Neural cell (in vitro differentiated cells): ENCODE data around the gene TTYH3. TPM values are rescaled to one million over a fixed set of nuclear protein-coding genes. Genes with fewer than 3 reads are reported as not detected.
"Not testable (repeated sequence)": the region's sequence is repeated elsewhere in the genome, so short reads cannot be mapped to it uniquely, and the experiment has no call there.

Experiments
- H2AFZ ChIP-seq: fragments of 200-600, 300-800 bp; sonication (generic), shearing (Covaris generic); 2 replicates; pipeline ENCODE4 v1.6.0; 2014; ENCODE audit warnings: low read depth, mild to moderate bottlenecking, antibody characterized with exemption, low read length, moderate library complexity
- H3F3A ChIP-seq: fragments of 200-600 bp; shearing (Covaris generic); 2 replicates; pipeline ENCODE4 v1.6.1; 2016; ENCODE audit warnings: mild to moderate bottlenecking, moderate library complexity, mixed read lengths, antibody characterized with exemption, low read length; ENCODE audit not compliant: insufficient read depth, poor library complexity, severe bottlenecking
- H3K27ac ChIP-seq: fragments of 200-600, 300-800 bp; sonication (generic), shearing (Covaris generic); 2 replicates; pipeline ENCODE4 v1.5.1; 2014; ENCODE audit warnings: mild to moderate bottlenecking, low read length, moderate library complexity
- H3K27me3 ChIP-seq: fragments of 300-800, 200-600 bp; sonication (generic), shearing (Covaris generic); 2 replicates; pipeline ENCODE4 v1.6.0; 2014; ENCODE audit warnings: mild to moderate bottlenecking, low read depth, low read length, moderate library complexity; ENCODE audit not compliant: insufficient read depth
- H3K36me3 ChIP-seq: fragments of 300-800, 200-600 bp; sonication (generic), shearing (Covaris generic); 2 replicates; pipeline ENCODE4 v1.5.1; 2014; ENCODE audit warnings: mild to moderate bottlenecking, antibody characterized with exemption, low read length, moderate library complexity; ENCODE audit not compliant: insufficient read depth
- H3K4me2 ChIP-seq: fragments of 300-800, 200-600 bp; sonication (generic), shearing (Covaris generic); 2 replicates; pipeline ENCODE4 v1.6.0; 2014; ENCODE audit warnings: mild to moderate bottlenecking, low read length
- H3K4me3 ChIP-seq: fragments of 300-800, 200-600 bp; sonication (generic), shearing (Covaris generic); 2 replicates; pipeline ENCODE4 v1.5.1; 2014; ENCODE audit warnings: mild to moderate bottlenecking, low read length, moderate library complexity
- H3K79me2 ChIP-seq: fragments of 200-600 bp; shearing (Covaris generic); replicated peaks from 2 replicates; pipeline ENCODE4 v1.6.0; 2014; ENCODE audit warnings: mild to moderate bottlenecking, low read length, moderate library complexity; ENCODE audit not compliant: insufficient read depth
- H3K9ac ChIP-seq: fragments of 300-800, 200-600 bp; sonication (generic), shearing (Covaris generic); 2 replicates; pipeline ENCODE4 v1.6.1; 2016; ENCODE audit warnings: mild to moderate bottlenecking, low read length, mixed read lengths
- H3K9me2 ChIP-seq: fragments of 200-600 bp; shearing (Covaris generic); 2 replicates; pipeline ENCODE4 v1.6.1; 2016; ENCODE audit warnings: mild to moderate bottlenecking, low read length, mixed read lengths; ENCODE audit not compliant: insufficient read depth
- H3K9me3 ChIP-seq: fragments of 200-600, 300-800 bp; sonication (generic), shearing (Covaris generic); 2 replicates; pipeline ENCODE4 v1.6.1; 2016; ENCODE audit warnings: mild to moderate bottlenecking, mixed run types, low read length, moderate library complexity, mixed read lengths
- H4K20me1 ChIP-seq: fragments of 200-600 bp; shearing (Covaris generic); 2 replicates; pipeline ENCODE4 v1.6.1; 2016; ENCODE audit warnings: mild to moderate bottlenecking, mixed run types; ENCODE audit not compliant: insufficient read depth
- EP300 ChIP-seq: fragments of 450-650 bp; conservative IDR thresholded peaks from 2 replicates; pipeline ENCODE4 v1.6.1; 2014; ENCODE audit warnings: antibody characterized with exemption, mild to moderate bottlenecking, moderate library complexity; ENCODE audit not compliant: poor library complexity, severe bottlenecking
- EZH2 ChIP-seq: fragments of 200-600, 300-800 bp; shearing (Covaris generic), sonication (generic); IDR thresholded peaks from 2 replicates; pipeline ENCODE4 v1.6.1; 2014; ENCODE audit warnings: antibody characterized with exemption, low read length, borderline replicate concordance, mild to moderate bottlenecking; ENCODE audit not compliant: insufficient read depth, poor library complexity, severe bottlenecking
- MXI1 ChIP-seq: fragments of 450-650 bp; conservative IDR thresholded peaks from 2 replicates; pipeline ENCODE4 v1.6.1; 2014; ENCODE audit warnings: antibody characterized with exemption, mild to moderate bottlenecking; ENCODE audit not compliant: poor library complexity, severe bottlenecking
- POLR2AphosphoS5 ChIP-seq: IDR thresholded peaks from 2 replicates; pipeline ENCODE4 v1.6.1; 2012
- RAD21 ChIP-seq: fragments of 450-650 bp; conservative IDR thresholded peaks from 2 replicates; pipeline ENCODE4 v1.6.1; 2014; ENCODE audit warnings: antibody characterized with exemption, mild to moderate bottlenecking, moderate library complexity
- REST ChIP-seq: IDR thresholded peaks from 2 replicates; pipeline ENCODE4 v1.6.1; 2012; ENCODE audit warnings: borderline replicate concordance
- SMC3 ChIP-seq: fragments of 450-650 bp; conservative IDR thresholded peaks from 2 replicates; pipeline ENCODE4 v1.6.1; 2014; ENCODE audit warnings: antibody characterized with exemption, mild to moderate bottlenecking, moderate library complexity; ENCODE audit not compliant: poor library complexity
- TAF1 ChIP-seq: IDR thresholded peaks from 2 replicates; pipeline ENCODE4 v1.6.1; 2012; ENCODE audit warnings: low read depth
- polyA plus RNA-seq: library from polyadenylated mRNA; depleted of rRNA; stranded (reverse); fragments of >200 nt; gene quantifications from 2 replicates; pipeline ENCODE4 v1.2.3, GENCODE V29; 2014
- TF ChIP-seq, protein P1 (sequence below): fragments of 450-650 bp; IDR thresholded peaks from 2 replicates; pipeline ENCODE4 v1.5.1; 2014; ENCODE audit warnings: antibody characterized with exemption, mild to moderate bottlenecking, moderate library complexity; ENCODE audit not compliant: poor library complexity, severe bottlenecking

The TTYH3 gene
- polyA plus RNA-seq, 1 donor from 2014 or later = 17.0 TPM

DNA sequence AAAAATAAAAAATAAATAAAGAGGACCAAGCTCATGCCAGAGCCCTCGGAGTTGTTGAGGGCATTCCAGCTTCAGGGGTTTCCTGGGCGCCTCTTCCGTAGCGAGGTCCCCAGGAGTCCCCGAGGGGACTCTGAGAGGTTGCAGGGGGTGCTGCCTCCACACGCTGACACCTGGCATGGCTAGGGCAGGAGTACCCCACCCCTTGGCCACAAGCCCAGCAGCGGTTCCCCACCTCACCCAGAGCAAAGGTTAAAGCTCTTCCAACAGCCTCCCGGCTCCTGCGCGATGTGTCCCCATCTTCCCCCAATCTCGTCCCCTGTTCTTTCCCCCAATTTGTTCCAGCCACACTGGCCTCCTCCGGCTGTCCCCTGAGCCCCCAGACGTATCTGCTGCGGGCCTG, 60.8 kb downstream of the TTYH3 start:
- Histone ChIP-seq H4K20me1 (no peaks in the 10 kb centered on the region), H3K27me3 (peaks cover 23% of the 10 kb centered on the region), H3K79me2 (no peaks in the 10 kb centered on the region), H3K36me3 (no peaks in the 10 kb centered on the region), H3K9ac (no peak overlapping the region), H2AFZ (no peak overlapping the region), H3K27ac (no peak overlapping the region), H3K9me2 (no peaks in the 10 kb centered on the region), H3K4me2 (no peak overlapping the region), H3F3A (no peaks in the 10 kb centered on the region), H3K4me3 (no peak overlapping the region), H3K9me3 (no peaks in the 10 kb centered on the region)
- TF ChIP-seq EZH2 = no peak
- TF ChIP-seq SMC3 = no peak
- no peak for TF ChIP-seq RAD21

DNA sequence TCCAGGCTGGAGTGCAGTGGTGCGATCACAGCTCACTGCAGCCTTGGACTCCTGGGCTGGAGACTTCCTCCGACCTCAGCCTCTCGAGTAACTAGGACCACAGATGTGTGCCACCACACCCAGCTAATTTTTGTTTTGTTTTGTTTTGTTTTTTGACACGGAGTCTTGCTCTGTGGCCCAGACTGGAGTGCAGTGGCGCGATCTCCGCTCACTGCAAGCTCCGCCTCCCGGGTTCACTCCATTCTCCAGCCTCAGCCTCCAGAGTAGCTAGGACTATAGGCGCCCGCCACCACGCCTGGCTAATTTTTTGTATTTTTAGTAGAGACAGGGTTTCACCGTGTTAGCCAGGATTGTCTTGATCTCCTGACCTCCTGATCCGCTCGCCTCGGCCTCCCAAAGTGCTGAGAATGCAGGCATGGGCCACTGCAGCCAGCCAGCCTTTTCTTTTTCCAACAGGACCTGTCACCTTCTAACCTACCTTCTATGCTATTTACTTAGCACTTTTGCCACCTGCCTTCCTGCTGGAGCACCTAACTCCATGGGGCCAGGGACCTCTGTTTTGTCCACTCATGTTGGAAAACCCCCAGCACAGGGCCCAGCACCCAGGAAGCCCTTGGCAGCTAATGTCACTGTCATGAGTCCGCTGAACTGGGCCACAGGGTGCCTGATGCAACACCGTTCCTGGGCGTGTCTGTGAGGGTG, 61.8 kb downstream of the TTYH3 start:
- H2AFZ ChIP-seq, H3K27ac ChIP-seq, H3K9ac ChIP-seq, H3K79me2 ChIP-seq, H3K4me3 ChIP-seq, H3F3A ChIP-seq, H4K20me1 ChIP-seq, H3K9me2 ChIP-seq, H3K9me3 ChIP-seq, H3K4me2 ChIP-seq, H3K36me3 ChIP-seq: not testable (repeated sequence)
- H3K27me3 ChIP-seq = peaks cover 14% of the 10 kb centered on the region

- H3K27ac ChIP-seq, H3F3A ChIP-seq, H3K4me2 ChIP-seq, H3K4me3 ChIP-seq, H3K9me3 ChIP-seq, H3K27me3 ChIP-seq, H4K20me1 ChIP-seq, H3K9me2 ChIP-seq, H3K79me2 ChIP-seq, H3K9ac ChIP-seq, H2AFZ ChIP-seq, H3K36me3 ChIP-seq: not testable (repeated sequence)
These were observed 62.3 kb downstream of the TTYH3 start for GRCh38 chr7:2694122-2694436.

DNA sequence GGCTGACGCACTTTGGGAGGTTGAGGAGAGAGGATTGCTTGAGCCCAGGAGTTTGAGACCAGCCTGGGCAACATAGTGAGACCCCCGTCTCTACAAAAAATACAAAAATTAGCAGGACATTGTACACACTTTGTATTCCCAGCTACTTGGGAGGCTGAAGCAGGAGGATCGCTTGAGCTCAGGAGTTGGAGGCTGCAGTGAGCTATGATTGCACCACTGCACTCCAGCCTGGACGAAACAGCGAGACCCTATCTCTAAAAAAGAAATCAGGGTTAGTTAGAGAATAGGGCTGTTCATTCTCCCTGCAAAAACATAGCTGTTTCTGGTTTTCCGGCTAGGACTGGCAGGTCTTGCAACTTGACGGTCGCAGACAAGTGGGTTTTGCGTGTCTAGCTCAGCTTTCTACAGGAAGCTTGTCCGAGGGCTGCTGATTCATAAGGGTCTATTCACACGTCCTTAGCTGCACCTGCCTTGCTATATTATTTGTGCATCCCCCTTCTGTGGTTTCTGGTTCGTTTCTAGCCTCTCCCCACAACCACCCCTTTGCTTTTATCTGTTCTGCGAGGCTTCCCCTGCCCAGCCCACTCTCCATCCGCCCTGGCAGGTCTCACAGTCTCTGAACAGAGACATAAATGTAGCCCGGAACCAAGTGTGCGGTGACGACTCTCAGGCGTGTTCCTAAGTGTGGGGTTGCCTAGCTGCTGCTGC, 66.9 kb downstream of the TTYH3 start:
- no peak overlapping the region for H3K4me2 ChIP-seq
- no peaks in the 10 kb centered on the region for H3F3A ChIP-seq
- no peaks in the 10 kb centered on the region for H3K79me2 ChIP-seq
- no peaks in the 10 kb centered on the region for H4K20me1 ChIP-seq
- TF ChIP-seq EP300 (no peak), RAD21 (no peak), MXI1 (no peak), REST (no peak), EZH2 (no peak), POLR2AphosphoS5 (no peak), SMC3 (no peak), TAF1 (no peak)
- TF ChIP-seq, protein P1, sequence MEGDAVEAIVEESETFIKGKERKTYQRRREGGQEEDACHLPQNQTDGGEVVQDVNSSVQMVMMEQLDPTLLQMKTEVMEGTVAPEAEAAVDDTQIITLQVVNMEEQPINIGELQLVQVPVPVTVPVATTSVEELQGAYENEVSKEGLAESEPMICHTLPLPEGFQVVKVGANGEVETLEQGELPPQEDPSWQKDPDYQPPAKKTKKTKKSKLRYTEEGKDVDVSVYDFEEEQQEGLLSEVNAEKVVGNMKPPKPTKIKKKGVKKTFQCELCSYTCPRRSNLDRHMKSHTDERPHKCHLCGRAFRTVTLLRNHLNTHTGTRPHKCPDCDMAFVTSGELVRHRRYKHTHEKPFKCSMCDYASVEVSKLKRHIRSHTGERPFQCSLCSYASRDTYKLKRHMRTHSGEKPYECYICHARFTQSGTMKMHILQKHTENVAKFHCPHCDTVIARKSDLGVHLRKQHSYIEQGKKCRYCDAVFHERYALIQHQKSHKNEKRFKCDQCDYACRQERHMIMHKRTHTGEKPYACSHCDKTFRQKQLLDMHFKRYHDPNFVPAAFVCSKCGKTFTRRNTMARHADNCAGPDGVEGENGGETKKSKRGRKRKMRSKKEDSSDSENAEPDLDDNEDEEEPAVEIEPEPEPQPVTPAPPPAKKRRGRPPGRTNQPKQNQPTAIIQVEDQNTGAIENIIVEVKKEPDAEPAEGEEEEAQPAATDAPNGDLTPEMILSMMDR = no peak
- H3K9ac ChIP-seq = no peak overlapping the region
- no peaks in the 10 kb centered on the region for H3K36me3 ChIP-seq
- no peaks in the 10 kb centered on the region for H3K9me3 ChIP-seq
- no peaks in the 10 kb centered on the region for H3K27me3 ChIP-seq
- H3K9me2 ChIP-seq = no peaks in the 10 kb centered on the region
- H2AFZ ChIP-seq = no peak overlapping the region
- H3K4me3 ChIP-seq = no peak overlapping the region
- H3K27ac ChIP-seq = no peak overlapping the region
